ENCODE data around the gene TMOD1.

The TMOD1 gene

DNA sequence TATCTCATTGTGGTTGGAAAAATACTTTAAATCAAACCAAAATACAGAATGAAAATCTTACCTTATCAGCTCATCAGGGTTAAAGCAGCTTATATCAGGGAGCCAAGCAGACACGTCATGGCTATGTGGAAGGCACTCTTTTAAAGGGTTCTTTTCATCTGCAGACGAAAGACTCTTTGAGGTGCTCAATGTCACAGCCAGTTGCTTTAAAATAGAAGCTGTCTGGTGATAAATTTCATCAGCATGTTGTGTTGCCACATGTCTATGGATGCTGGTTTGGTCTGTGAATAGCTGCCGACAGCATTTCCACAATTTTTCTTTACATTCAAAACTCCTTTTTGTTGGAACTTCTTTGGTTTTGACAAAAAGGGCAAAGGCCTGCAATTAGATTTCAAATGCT is 124.2 kb downstream of the TMOD1 start:
- in situ Hi-C loops (cut with HindIII; ENCODE audit: low sequenced_read_pairs), result no loop called here

DNA sequence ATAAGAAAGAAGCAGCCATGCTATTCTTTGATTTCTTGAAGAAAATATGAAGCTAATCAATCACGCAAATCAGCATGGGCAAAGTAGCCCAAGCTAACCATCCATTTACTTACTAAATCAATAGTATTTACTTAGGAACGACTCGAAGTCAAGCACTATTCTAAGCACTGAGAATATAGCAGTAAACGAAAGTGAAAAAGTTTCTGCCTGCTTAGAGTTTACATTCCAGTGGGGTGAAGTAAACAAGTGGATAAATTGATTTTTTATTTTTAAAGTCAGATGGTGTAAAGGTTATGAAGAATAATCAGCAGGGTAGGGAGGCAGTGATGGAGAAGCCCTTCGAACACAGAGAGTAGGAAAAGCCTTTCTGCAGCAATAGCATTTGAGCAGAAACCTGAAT is 126.2 kb downstream of the TMOD1 start:
- in situ Hi-C loops (cut with HindIII; ENCODE audit: low sequenced_read_pairs), result no loop called here

DNA sequence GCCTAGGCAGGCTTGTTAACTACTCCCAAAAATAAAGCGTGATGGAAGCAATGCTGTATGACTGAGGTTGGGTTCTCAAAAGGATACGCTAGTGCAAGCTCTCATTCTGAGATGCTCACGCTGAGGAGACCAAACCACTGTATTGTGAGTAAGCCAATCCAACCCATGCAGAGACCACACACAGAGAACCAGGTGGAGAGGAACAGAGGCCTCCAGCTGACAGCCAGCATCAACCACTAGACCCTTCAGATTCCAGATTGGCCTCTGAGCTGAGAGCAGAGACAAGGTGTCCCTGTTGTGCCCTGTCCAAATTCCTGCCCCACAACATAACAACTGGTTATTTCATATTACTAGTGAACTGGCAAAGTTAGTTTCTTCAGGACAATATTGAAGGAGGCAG is 127.2 kb downstream of the TMOD1 start:
- in situ Hi-C loops (cut with HindIII; ENCODE audit: low sequenced_read_pairs), result no loop called here

DNA sequence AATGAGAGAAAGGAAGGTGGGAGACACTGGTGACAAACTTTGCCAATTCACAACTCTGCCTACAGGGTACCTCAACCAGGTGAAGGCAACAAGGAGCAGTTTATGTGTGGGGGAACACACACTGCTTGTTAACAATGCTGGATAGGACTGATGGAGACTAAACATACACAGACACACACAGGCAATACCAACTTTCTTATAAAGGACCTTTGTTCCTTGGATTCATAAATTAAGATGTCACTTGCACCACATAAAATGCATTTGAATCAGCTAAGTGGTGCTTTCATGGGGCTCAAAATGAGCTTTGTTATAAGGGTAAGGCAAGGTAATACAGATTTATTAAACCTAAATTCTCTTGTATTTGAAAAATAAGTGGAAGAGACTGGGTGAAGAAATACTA is 127.7 kb downstream of the TMOD1 start:
- in situ Hi-C loops (cut with HindIII; ENCODE audit: low sequenced_read_pairs), result no loop called here

DNA sequence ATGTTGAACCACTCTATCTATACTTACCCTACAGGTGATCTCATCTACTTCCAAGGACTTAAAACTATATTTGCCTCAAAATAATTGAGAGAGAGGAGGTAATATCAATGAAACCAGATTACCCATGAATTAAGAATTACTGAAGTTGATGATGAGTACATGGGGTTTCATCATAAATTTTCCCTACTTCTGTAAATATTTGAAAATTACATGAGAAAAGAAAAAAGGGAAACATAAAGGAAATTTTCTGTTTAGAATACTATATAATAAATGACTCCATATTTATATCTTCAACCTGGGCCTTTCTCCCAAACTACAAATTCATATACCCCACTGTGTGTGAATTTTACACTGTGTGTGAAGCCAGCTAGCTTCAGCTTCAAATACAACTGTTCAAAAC is 129.1 kb downstream of the TMOD1 start:
- in situ Hi-C loops (cut with HindIII; ENCODE audit: low sequenced_read_pairs), result no loop called here

DNA sequence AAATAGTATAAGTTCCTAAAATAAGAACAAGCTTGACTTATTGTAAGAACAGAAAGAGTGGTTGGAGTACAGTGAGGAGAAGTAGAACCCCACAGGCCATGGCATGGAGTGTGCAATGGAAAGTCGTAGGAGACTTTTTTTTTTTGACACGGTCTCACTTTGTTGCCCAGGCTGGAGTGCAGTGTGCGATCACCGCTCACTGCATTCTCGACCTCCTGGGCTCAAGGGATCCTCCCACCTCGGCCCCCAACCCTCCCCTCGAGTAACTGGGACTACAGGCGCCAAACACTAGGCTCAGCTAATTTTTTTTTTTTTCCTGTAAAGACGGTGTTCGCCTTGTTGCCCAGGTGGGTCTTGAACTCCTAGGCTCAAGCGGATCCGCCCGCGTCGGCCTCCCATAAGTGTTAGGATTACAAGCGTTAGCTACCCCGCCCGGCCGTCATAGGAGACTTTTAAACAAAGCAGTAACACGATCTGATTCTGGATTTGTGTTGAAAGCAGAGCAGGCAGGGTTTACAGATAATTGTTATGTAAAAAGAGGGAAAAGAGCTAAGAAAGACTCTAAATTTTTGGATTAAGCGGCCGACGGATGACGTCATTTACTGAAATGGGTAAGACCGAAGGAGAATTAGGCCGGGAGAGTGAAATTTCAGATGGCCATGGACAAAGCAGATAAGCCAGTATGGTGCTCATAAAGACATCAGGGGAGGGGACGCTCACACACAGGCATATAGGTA is 130.9 kb downstream of the TMOD1 start:
- in situ Hi-C loops (cut with HindIII; ENCODE audit: low sequenced_read_pairs), result no loop called here

DNA sequence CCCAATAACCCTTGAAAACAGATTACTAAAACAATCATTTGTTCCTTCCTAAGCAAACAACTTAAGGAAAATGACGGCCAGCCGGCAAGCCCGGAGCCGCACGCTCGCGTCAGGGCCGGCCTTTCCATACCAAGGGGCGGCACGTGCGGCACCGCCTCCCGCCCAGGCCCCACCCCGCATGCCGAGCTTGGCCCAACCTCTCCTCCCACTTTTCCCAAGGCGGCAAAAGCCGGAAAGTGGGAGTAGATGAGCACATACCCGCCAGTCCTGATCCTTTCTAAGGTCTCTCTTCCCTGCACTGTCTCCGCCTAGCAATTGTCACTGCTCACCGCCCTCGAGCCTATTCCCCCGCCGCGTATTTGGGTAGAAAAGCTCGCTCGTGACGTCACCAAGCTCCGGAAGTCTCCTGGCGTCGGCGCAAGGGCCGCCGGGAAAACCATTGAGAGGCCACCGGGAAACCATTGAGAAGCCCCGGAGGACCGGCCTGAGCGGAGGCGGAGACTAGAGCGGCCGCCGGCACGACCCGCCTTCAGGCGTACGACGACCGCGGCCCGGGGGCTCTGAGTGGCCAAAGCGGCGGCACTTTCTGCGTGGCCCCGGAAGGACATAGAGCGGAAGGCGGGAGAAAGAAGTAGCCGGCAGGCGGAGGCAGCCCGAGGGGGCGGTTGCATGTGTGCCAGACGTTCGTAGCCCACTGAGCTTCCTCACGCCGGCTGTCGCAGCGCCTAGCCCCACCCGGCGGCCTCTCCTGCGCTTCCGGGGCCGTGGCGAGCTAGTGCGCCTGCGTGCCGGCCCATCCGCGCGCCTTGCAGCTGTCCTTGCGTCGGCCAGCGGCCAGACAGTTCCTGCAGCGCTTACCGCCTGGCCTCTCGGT is 131.8 kb downstream of the TMOD1 start, which contains the start of the genes NCBP1 and TSTD2:
Gene NCBP1, plus strand, starts transcription at position 837 of the 874 bp plus-strand sequence. CDS start 61 bp downstream, outside the sequence.
Gene TSTD2, minus strand, starts transcription at position 384 of the 874 bp plus-strand sequence. CDS start 5,806 bp downstream, outside the sequence.
- in situ Hi-C loops (cut with HindIII; ENCODE audit: low sequenced_read_pairs), result no loop called here

DNA sequence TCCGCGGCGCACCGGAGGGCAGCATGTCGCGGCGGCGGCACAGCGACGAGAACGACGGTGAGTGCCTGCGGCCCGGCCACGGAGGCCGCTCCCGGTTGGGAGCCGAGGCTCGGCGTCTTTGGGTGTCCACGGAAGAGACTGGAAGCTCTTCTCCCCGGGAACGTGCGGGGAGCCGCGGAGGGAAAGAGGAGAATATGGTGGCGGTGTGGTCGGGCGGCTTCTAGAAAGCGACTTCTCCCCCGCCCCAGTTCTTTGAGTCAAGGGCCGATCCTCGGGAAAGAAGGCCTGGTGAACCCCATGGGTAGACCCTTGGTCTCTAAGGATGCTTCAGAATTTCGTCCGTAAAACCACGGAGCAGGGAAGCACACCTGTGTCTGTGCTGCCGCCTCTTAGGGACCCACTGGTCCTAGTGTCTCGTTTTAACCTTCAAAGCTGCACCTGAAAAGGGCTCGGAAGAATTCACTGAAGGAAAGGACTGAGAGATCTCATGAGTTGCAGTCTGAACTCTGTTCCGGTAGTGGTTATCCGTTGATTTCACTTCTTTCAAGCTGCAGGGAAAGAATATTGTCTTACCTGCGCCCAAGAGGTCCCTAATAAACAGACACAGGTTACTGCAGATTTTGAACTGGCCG is 132.5 kb downstream of the TMOD1 start:
- in situ Hi-C loops (cut with HindIII; ENCODE audit: low sequenced_read_pairs), result no loop called here

DNA sequence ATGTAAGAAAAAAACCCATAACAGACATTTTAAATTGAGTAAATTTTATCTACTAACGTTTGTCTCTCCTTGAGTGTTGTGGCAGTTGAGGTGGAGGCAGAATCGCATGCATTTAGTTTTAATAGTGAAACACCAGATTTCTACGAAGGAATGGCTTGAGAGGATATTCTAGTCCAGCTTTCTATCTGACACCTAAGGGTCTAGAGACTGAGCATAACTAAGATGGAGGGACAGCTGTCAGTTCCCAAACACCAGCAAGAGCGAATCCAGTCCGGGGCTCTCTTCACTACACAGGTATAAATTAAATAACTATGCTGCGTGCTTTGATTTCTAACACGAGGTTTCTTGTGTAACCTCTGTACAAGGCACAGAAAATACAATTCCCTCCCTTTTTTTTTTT is 133.6 kb downstream of the TMOD1 start:
- in situ Hi-C loops (cut with HindIII; ENCODE audit: low sequenced_read_pairs), result no loop called here

DNA sequence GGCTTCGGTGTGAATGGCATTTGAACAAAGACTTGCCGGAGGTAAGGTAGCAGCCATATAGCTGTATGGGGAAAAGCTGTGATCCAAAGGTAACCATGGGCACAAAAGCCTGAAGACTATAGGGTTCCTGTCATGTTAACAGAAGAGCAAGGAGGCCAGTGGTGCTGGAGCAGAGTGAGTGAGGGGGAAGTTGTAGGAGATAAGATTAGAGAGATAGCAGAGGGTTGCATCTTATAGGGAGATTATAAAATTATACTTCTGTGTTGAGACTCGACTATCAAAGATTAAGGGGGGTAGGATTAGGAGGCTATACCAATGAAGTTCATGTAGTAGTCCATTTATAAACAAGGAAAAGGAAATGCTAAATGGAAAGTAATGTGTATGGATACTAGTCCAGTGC is 135.4 kb downstream of the TMOD1 start:
- in situ Hi-C loops (cut with HindIII; ENCODE audit: low sequenced_read_pairs), result no loop called here

DNA sequence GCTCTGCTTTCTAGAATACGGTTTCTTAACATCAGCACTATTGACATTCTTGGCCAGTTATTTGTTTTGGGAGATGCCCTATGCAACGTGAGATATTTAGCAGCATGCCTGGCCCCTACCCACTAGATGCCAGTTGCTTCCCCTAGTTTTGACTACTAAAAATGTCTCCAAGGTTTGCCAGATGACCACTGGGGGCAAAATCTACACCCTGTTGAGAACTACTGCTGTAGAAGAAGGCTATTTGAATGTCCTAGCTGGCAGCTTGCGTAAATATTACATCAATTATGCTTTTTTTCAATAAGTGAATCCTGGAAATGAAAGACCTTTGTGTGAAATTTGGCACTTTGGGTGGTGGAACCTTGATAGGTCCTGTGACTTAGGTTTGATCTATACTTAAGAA is 137.2 kb downstream of the TMOD1 start:
- in situ Hi-C loops (cut with HindIII; ENCODE audit: low sequenced_read_pairs), result no loop called here

DNA sequence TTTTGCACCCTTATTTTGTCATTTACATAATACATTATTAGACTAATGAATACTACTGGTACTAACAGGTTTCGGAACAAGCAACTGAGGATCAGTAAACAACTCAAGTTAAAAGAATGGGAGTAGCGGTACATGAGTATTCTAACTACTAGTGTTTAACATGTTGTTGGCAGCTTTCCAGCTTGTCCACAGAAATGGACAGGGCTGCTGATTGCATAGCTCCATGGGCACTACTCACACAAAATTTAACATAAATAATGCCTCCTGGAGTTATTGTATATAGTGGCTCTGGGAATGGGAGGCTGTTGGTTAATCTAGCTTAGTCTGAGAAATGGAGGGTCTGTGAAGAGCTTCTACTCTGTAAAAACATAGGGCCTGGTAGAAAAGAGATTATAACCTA is 138.9 kb downstream of the TMOD1 start:
- in situ Hi-C loops (cut with HindIII; ENCODE audit: low sequenced_read_pairs), result no loop called here

DNA sequence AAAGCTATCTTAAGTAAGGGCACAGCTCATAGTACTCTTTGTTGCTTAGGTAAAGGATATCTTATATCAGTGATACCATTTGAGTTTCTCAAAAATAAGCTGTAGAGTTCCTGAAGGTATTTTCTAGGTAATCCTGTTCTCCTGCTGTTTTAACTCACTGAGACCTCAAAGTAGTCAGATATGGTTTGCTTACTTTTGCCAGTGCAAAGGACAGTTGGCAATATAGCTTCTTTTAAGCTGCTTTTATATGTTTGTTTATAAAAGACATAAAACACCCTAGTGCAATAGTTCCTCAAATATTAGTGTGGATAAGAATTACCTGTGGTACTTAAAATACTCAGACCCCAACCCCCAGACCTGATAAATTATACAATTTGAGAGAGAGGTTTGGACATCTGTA is 144.3 kb downstream of the TMOD1 start:
- in situ Hi-C loops (cut with HindIII; ENCODE audit: low sequenced_read_pairs), result no loop called here

DNA sequence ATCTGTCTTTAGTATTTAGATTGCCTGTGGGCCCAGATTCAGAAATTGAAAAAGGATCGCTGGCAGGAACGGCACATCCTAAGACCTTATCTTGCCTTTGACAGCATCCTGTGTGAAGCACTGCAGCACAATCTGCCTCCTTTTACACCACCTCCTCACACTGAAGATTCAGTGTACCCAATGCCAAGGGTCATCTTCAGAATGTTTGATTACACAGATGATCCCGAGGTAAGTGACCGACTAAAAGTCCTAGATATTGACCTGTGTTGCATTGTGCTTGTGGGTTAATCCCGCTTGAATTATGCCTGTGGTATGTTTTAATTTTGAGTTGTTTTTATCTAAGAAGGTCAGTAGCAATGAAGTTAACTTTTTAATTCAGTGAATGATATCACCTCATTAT is 146.5 kb downstream of the TMOD1 start:
- in situ Hi-C loops (cut with HindIII; ENCODE audit: low sequenced_read_pairs), result no loop called here
